Measurements from ENCODE around the gene AMOTL2.

- TF ChIP-seq EZH2 (IDR thresholded peaks at IDR 0.05; ENCODE audit: borderline replicate concordance, low read depth, low read length, severe bottlenecking) (no peak), CTCF (IDR thresholded peaks at IDR 0.05; ENCODE audit: borderline replicate concordance, extremely low read depth, low read length, poor library complexity, severe bottlenecking) (peak; percentile 8)
These were observed 62.0 kb downstream of the AMOTL2 start for GRCh38 chr3:134312072-134312872.
